ENCODE data around the gene HOOK2.
A peak's percentile ranks its signal among the peaks of the same experiment; 100 is the strongest.
"Not testable (repeated sequence)": the region's sequence is repeated elsewhere in the genome, so short reads cannot be mapped to it uniquely, and the experiment has no call there.

The HOOK2 gene

DNA sequence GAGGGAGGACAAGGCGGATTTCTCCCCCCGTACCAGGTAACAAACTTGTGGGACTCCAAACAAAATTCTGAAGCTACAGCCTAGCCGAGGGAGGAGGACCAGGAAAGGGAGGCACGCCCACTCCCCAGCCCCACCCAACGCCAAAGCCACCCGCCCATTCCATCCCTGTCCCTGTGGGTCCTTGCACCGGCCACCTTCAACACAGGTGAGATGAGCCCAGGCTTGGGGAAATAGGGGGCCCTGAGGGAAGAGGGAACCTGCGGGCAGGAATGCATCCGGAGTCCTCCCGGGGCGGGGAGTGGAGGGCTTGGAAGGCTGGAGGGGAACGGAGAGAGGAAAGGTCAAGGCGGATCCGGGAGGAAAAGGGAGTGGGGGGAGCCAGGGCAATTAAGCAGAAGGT is 23.7 kb downstream of the HOOK2 start, which contains the start of gene BEST2:
BEST2 (plus strand) TSS at position 157 of the 400 bp plus-strand sequence. CDS start 802 bp downstream, outside the sequence.
- no peak for DNase-seq

DNA sequence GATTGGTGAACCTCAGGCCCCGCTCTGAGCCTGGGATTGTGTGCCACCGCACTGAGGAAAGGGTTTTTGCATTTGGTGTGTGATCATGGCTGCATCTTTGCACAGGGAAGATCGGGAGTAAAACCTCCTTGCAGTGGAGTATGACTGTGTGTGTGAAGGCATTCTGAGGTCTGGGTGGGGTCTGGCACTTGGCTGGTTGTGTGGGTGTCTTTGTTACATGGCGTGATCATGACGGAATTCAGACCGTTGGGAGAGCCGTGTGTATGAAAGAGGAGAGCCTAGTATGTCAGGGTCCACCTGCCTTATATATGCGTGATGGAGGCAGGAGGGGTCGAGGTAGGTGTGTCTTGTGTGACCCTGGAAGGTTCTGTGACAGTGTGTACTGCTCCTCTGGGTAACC is 24.5 kb downstream of the HOOK2 start:
- no peak for DNase-seq

DNA sequence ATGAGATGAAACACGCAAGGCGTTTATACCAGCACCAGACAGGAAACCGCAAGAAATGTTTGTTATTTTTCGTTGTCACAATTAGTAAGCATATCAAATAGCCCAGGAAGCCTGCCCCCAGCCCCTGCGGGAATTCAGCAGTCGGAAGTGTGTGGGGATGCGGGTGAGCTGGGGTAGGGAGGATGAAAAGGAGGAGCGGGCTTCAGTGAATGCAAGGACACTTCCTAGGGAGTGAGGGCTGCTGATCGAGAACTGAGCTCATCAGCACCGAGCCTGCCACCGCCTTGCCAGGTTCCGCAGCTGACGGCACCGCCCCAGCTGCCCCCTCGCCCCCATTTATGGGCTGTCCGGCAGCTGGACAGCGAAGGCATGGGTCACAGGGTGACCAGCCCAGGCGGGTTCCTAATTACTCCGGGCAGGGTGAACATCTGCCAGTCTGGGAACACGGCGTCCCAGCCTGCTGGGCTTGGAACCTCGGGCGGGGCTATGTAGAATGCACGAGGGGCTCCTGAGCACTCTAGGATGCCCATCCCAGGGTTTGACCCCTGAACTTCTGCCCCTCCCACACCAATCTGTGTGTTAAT is 25.3 kb downstream of the HOOK2 start:
- no peak for DNase-seq

DNA sequence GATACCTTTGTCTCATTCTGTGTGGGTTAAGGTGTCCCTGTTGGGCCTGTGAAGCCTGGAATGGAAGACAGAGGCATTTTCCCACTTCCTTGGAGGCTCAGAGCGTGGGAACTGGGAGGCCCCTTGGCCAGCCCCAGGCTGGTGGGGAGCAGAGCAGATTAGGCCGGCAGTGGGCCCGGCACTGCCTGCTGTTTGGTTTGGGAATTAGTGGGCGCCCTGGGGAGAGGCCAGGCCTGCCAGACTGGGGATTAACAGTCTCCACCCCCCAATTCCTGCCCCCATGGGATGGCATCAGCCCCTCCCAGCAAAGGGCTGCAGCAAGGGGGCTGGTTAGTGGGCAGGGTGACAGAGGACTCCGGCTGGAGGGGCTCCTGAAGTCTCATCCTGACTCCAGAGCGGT is 26.9 kb downstream of the HOOK2 start:
- DNase-seq: no peak

DNA sequence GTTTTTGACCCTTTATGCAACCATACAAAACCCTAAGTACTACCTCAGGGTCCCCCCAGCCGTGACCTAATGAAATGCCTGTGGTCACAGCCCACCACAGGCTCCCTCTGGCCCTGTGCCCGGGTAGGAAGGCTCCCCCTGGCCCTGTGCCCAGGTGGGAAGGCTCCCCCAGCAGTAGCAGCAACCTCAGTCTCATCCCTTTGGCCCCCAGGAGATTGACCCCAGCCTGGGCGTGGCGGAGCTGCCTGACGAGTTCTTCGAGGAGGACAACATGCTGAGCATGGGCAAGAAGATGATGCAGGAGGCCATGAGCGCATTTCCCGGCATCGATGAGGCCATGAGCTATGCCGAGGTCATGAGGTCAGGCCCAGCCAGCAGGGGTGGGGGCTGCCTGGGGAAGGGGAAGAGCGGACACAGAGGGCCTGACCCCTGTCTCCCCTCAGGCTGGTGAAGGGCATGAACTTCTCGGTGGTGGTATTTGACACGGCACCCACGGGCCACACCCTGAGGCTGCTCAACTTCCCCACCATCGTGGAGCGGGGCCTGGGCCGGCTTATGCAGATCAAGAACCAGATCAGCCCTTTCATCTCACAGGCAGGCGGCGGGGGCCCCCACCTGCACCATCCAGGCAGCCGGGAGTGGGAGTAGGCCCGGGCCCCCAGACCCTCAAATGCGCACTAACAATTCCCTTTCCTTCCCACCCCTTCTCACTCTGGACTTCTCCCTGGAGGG is 30.0 kb downstream of the HOOK2 start:
- no peak for DNase-seq

DNA sequence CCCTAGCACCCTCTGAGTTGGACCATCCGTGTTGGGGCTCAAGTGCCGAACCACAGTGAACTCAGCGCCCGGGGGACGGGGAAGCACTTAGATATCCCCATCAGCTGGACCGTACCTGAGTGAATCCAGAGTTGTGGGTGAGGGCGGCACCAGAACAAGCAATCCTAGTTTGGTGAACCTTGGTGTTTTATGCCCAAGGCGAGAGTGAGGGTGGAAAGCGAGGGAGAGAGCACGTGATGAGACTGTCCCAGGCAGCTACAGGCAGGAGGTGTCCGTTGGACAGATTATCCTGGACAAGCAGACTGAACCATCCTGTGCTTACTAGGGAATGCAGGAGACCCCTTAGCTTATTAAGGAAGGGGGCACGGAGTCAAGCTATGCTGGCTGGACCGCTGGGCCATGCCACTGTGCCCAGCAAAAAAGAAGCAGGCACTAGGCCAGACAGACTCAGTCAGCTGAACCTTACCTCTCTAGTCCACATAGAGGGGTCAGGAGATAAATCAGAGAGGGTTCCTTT is 37.5 kb downstream of the HOOK2 start:
- DNase-seq: no peak

DNA sequence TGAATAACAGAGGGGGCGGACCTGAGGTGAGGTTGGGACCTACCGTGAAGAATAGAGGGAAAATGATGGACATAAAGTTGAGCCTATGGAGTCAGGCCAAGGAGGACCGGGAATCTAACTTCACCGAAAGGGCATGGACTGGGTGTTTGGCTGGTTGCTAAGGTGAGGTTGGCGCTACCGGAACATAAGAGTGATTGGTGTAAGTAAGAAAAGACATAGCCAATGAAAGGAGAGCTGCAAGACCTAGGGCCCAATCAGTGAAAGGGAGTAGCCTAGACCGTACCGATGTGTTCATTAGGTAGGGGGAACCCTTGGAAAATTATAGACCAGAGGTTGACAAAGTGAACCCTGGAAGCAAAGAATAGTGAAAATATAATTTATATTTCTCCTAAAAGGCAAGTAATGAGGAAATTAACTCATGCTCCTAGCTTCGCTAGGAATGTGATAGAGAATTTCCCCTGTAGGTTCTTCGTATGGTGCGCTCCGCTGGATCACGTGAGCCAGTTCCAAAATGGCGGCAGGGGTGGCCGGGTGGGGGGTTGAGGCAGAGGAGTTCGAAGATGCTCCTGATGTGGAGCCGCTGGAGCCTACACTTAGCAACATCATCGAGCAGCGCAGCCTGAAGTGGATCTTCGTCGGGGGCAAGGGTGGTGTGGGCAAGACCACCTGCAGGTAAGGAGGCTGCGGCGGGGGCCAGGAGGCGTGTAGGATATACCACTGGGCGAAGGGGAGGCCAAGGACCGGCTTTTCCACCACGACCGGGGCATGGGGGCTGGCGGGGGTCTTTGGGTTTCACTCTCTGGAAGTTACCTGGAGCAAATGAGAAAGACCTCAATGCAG is 38.1 kb downstream of the HOOK2 start, which contains the start of gene GET3:
GET3 (plus strand) TSS at position 503 of the 840 bp plus-strand sequence; CDS start at position 512, 9 bp downstream.
- DNase-seq: peak; percentile 76

DNA sequence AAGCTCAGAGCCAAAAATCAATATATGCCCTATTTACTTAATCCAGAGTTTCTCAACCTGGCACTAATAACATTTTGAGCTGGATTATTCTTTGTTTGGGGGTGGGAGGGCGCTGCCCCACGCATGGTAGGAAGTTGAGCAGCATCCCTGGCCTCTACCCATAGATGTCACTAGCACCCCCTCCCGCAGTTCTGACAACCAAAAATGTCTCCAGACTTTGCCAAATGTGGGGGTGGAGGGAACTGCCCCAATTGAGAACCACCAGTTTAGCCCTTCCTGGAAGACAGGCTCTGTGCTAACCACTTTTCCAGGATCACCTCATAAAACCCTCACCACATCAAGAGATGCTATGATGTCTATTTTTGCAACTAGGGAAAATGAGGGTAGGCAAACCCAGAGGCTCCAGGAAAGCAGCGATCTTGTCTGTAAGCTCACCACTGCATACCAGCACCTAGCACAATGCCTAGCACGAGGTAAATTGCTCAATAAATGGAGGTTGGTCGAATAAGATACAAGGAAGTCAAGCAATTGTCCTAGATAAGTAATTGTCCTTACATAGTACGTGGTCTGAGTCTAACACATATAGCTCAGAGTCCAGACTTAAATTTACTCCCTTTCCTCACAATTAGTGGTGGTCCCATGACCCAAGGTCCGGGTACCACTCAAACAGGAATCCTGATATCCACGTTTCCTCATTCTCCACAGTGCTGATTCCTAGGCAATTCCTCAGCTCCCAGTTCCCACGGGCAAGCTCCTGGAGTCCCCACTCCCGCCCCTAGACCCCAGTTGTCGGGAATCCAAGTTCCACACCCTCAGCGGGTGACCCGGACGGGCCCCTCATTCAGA is 41.8 kb downstream of the HOOK2 start:
- peak; percentile 56 for DNase-seq

DNA sequence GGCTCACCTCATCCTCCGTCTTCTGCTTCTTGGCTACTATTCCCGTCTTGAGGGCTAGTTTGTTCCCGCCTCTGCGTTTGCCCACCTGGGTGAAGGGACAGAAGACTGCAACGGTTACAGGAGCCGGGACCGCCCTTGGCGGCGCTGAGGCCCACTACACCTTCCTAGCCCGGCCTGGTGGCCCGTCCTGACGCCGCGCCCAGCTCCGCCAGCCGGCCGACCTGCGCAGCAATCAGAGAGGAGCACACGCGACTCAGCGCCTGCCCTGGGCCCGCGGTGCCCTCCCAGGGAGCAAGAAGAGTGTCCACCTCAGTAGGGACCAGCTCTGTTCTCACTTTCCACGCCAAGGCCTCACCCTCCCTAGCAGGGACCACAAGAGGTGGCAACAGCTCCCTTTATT is 44.0 kb downstream of the HOOK2 start:
- no peak for DNase-seq

DNA sequence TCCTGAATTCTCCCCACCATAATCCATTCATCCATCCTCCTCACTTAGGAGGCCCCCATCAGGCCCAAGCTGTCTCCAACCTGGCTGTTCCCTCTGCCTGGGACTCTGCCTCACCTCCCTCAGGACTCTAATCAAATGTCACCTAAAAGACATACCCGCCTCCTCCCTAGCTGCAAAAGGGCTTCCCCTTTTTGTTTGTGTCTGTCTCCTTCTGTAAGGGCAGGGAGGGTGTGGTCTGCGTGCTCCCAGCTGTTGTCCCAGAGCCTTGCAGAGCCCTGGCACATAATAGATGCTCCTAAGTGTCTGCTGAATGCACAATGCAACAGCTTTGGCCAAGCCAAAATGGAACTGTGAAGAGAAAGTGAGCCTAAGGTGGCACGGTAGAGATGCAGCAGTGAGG is 45.3 kb downstream of the HOOK2 start:
- no peak for DNase-seq

DNA sequence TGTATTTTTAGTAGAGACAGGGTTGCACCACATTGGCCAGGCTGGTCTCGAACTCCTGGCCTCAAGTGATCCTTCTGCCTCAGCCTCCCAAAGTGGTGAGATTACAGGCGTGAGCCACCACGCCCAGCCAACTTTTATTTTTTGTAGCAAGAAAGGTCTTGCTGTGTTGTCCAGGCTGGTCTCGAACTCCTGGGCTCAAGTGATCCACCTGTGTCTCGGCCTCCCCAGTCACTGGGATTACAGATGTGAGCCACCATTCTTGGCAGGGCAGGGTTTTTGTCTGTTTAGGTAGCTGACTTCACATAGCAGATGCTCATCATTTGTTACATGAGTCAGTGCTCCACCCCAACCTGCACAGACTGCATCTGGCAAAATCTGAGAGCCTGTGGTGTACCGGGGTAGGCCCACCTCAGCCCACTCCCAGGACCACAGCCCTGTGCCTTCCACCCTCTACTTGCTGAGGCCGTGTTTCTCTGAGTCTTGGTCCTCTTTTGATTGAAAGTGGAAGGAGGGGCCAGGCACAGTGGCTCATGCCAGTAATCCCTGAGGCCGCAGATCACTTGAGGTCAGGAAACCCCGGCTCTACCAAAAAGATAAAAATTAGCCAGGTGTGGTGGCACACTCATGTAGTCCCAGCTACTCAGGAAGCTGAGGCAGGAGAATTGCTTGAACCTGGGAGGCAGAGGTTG is 47.5 kb downstream of the HOOK2 start:
- DNase-seq: no peak

DNA sequence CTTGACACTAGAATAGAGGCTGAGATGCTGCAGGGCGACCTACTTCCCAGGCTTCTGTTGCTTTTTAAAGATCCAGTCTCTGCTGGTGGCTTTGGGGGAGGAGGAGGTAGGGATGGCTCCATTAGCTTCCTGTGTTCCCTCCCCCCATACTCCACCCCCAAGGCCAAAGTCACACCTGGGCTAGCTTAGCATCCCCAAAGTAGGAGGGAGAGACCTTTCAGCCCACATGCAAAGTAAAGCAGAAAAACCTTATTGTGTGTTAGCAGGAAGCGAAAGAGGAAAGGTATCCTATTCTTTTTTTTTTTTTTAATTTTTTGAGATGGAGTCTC is 48.4 kb downstream of the HOOK2 start:
- no peak for DNase-seq

DNA sequence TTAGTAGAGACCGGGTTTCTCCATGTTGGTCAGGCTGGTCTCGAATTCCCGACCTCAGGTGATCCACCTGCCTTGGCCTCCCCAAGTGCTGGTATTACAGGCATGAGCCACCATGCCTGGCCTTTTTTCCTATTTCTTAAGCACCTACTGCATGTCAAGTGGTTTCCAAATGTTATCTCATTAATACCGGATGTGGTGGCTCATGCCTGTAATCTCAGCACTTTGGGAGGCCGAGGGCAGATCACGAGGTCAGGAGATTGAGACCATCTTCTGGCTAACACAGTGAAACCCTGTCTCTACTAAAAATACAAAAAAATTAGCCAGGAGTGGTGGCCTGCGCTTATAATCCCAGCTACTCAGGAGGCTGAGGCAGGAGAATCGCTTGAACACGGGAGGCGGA is 49.7 kb downstream of the HOOK2 start:
- not testable (repeated sequence) for DNase-seq

DNA sequence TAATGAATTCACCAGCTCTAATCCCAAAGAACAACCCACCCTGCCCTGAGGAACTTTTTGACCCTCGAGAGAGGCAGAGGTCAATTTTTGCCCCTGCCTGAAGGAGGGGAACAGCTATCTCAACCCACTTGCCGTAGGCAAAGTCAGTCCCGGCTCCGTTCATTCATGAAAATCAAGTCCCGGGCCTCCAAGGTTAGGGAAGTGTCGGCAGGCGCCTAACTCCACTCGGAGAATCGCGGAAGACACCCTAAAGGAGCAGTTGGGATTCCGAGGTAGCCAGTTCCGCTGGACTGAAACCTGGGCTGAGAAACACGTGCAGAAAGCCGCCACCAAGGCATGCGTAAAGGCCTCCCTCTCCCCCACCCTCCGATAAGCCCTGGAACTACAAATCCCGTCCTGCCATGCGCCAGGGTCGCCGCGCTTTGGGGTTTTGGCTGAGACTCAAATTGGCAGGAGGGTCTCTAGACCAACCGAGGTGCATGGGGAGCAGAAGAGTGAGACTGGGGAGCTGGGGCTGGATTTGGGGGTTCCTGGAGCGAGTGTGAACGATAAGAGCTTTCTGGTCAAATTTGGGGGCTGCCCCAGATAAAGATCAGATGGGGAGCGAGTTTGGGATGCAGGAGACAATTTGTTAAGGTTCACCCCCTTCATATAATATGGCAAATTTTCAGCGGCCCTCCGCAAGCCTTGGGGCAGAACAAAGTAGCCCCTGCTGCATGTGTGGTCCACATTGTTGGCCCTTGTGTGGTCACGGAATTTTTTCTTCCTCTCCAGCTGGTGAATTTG is 51.5 kb downstream of the HOOK2 start, which contains the start of gene TNPO2:
TNPO2 (minus strand) TSS at position 292 of the 786 bp plus-strand sequence. CDS start 2,955 bp downstream, outside the sequence.
- peak; percentile 75 for DNase-seq

DNA sequence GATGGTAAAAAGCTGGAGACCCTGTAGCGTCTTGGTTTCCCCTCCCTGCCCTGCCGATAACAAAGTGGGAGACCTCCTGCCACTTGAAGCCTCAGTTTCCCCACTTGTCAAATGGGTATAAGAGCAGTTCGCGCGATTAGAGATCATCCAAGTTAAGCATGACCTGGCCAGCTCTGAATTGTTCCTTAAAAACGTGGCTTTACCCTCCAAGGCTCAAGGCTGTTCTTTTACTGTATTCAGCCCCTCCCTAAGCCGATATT is 52.0 kb downstream of the HOOK2 start:
- no peak for DNase-seq

DNA sequence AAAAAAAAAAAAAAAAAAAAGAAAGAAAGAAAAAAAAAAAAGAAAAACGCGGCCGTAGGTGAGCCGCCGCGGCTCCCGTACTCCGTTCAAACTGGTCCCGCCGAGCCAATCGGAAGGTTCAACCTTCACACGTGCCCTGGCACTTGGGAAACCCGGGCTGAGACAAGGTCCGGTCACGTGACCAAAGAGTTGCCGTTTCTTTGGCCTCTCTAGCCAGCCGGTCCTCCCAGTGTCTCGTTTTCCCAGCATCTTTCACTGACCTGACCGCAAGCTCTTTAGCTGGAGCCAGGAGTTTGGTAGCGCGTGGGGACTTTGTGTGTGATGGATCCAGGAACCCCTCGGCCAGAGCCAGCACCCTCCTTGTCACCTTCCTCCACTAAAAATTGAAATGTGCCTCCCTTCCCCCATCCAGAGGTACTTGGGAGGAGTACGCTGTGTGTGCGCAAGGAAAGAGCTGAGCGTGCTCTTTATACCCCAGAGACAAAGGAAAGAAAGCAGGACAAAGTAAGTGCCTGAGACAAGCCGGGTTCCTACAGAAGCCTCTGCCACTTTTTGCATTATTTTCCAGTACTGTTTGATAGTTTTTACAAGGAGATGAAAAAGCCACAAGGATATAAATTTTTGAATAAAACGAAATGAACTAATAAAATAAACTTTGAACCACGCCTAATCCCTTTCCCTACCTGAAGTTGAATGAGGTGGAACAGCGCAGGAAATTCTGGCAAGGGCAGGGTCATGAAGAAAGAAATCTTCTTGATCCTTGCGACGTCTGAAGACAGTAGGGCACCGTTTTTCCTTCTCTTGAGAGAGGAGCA is 52.6 kb downstream of the HOOK2 start:
- peak; percentile 90 for DNase-seq

DNA sequence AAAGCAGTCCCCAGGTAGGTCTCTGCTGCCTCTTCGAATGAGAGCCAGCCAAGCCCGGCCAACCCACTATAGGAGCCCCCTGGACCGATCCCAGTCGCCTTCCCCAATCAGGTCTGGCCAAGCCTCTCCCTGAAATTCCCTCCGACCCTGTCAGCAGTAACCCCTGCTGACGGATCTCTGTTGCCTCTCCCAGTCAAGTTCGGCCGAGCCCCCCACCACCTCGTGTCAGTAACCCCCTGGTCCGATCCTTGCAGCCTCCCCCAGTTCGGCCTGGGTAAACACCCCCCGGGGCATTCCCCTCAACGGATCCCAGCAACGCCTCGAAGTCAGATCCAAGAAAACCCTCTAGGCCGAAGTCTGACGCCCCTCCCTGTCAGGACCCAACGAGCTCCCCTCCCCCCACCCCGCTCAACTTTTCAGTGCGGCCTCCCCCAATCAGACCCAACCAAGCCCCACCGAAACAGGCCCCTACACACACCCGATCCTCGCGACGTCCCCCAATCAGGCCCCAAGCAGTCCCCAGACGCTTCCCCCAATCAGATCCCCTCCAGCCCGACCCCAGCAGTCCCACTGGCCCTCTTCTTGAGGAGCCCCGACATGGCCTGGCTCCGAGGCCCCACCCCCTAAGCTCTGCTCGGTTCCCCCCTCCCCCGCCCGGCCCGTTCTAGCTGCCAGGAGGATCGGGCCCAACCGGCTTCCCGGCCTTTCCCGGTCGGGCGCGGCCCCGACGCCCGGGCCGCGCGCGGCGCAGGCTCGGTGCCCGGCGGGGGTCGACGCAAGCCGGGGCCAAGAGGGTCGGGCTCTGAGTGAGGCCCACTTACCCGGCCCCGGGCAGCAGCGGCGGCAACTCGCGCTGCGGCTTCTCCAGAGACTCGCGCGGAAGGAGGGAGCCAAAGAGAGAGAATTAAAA is 53.4 kb downstream of the HOOK2 start:
- DNase-seq: peak; percentile 58

DNA sequence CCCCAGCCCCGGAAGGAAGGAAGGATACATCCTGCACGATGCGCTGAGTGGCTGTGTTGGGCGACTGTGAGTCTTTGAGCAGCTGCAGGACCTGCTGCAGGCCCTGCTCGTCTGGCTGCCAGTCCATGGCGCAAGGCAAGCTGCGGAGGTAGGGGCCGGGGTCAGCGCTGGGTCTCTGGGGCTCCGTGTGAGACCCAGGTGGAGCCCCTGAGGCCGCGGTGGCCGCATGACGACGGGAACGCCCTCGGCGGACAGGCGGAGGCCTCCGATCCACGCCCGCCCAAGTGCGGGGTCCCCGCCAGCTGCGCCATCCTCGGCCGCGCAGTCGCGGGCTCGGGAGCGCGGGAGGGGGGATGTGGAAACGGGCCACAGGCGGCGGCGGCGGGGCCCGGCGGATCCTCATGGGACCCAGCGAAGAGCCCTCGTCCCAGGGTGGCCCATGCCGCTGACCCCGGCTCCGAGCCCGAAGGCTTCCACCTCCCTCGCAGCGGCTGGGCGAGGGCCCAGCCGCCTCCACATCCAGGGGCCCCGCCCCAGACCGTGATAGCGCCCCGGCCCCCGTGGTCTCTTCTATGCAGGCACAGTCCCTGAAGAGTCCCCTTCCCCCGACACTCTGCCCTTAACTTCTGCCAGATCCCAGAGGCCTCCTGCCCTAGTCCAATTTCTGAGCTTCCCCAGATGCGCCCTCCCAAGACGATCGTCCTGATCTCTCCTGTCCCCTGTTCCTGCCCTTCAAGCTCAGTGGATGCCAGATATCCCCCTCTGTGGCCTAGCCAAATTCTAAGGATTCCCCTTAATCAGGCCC is 54.3 kb downstream of the HOOK2 start:
- no peak for DNase-seq
